Lung microvascular endothelial cell (primary cell): ENCODE results near the gene TBC1D10A. TPM values are rescaled to one million over a fixed set of nuclear protein-coding genes. Genes with fewer than 3 reads are reported as not detected.

Source experiments
- DNase-seq, 2 donors: peaks; one replicate each; pipeline versions ENCODE4 v3.0.0 to v3.0.0-alpha.2; 2010; ENCODE audit warnings: low read depth in 2 of 2
- total RNA-seq: library from RNA; depleted of rRNA; stranded (reverse); fragments of >200 nt; gene quantifications from 2 replicates; pipeline ENCODE4 v1.2.1, GENCODE V29; 2014

Gene TBC1D10A
- total RNA-seq, 1 donor from 2014 or later = 8.9 TPM

DNA sequence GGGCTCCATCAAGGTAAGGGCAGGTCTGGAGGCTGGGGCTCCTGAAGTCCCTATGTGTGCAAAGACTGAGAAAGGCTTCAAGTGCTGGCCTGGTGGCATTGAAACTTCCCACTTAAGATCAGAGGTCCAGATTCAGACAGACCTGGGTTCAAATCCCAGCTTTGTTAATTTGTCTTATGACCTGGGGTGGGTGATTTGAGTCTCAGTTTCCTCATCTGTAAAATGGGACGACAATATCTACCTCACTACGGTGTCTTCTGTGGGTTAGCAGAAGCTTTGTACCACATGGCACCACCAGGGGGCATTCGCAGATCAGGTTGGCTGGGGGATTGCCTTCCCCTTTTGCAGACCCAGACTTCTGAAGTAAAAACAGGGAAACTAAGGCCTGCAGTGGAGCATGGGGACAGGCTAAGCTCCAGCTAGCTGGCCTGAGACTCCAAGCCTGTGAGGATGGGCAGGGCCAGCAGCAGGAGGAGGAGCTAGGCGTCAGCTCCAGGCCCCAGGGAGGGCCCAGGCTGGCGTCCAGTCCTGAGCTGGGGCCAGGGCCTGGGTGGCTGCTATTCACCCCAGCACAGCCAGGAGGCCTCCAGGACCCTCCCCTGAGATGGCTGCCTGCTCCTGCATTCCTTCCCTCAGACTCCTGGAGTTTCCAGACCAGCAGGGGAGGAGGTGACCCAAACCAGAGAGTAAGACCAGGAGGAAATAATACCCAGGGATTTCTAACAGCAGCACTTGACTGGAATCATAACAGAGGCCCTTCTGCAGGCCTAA is 38.9 kb downstream of the TBC1D10A start:
- peak; percentile 94 to 95 for DNase-seq

DNA sequence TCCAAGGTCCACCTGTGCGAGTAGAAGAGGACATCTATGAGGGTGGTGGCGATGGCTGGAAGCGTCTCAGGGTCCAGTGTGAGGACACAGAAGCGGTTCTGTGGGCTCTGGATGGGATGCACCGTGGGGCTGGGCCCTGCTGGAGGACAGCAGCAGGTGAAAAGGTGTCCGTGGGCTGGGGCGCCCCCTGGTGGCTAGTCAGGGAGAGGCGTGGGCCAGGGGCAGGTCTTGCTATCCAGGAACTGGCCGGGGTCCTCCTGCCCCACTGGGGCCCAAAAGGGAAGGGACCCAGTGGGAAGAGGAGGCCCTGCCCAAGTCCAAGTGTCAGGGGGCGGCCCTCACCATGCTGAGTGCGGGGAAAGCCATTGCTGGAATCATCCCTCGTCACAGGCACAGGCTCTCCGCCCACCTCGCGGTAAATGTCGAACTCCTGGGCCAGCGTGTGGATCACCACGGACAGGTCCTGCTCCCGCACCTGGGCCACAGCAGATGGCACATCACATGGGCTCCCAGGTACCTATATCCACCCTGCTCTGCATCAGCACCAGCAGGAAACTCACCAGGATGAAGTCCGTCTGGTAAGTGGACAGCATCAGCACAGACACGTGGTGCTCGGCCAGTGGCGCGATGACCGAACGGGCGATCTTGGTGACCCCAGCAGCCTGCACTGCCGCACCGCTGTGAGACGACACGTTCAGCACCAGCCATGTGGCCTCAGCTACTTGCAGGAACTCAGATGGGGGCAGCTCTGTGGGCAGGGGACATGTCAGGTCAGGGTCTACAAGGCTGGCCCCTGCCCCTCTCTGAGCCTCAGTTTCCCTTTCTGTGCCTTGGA is 39.7 kb downstream of the TBC1D10A start:
- peak; percentile 65 to 81 for DNase-seq

DNA sequence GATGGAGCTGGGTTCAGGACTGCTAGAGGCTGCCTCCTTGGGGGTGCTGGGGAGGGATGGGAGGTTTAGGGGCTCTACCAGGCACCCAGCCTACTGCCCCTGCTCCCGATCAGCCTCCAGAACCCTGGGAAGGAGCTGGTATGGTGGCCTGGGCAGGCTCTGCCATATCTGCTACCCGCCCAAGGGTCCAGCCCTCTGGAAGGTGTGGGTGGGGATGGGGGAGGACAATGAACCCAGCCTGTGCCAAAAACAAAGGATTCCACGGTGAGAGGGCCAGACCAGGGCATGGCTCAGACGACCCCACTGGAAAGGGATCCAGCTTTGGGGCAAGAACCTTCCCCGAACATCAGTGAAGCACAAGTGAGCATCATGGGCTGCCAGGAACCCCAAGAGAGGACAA is 40.4 kb downstream of the TBC1D10A start:
- DNase-seq = no peak

DNA sequence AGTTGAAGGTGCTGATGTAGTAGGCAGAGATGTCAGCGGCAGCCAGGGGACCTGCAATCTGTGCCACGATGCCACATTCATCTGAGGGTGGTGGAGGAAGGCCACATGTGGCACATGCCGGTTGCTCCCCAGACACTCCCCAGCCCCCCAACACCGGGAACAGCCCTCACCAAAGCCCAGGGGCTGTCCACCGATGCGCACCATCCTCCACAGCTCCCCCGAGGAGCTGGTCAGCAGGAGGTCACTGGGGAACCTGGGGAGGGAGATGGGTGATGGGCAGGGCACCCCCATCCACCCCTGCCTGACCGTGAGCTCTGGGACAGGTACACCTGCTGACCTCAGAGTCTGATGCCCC is 40.9 kb downstream of the TBC1D10A start:
- no peak for DNase-seq

DNA sequence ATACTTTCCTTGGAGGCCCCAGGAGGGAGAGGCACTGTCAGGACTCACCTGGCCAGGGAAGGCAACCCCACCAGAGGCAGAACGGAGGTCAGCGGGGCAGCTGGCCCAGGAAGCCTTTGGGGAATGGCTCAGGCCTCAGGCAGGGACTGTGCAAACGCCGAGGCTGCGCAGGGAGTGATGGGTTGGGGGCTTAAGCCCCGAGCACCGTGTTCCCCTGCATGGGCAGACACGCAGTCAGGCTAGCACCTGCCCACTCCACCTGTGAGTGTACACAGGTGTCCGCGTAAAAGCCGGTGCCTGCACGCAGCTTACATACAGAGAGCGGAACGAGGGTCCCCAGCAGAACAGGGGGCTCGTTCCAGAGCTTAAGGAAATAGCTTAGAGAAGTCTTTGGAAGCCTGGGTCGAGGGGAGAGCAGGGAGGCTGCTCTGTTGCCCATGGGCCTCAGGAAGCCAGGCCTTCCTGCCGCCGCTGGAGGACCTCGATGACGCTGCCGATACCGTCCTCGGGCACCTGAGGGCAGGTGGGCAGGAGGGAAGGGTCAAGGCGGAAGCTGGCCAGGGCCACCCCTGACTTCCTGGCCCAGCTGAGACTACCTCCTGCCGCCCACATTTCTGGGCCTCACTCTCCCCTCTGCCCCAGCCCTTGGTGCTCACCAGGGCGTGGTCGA is 41.4 kb downstream of the TBC1D10A start:
- no peak for DNase-seq

DNA sequence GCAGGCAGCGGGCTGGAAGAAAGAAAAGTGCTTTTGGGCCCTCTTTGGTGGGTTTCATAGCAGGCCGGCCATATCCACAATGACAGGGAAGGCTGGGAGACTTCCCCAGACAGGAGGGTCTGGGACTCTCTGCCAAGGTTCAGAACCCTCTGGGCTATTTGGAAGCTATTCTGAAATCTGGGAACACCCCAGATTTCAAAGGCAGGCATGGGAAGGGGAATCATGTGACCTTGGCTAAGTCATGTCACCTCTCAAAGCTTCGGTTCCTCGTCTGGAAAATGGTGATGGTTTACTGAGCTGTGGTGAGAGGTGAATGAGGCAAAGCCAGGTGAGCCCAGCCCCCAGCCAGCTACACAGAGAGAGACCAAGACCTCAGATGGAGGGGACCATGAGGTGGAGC is 42.1 kb downstream of the TBC1D10A start:
- DNase-seq = no peak

DNA sequence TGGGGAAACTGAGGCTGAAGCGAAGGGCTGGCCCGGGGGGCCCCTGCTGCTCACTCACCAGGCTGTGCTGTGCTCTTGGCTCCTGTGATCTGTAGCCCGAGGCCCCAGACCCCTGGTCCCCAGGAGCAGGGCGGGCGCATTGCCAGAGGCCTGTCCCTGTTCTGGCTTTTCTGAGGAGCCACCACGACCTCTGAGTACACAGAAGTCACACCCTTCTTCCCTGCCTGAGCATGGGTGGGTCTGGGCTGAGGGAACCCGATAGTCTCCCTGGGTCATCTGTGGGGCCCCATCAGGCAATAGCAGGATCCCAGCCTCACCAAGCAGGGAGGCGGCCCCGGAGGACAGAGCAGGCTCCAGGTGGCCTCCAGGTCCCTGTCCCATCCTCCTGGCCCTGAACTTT is 42.6 kb downstream of the TBC1D10A start:
- no peak for DNase-seq

DNA sequence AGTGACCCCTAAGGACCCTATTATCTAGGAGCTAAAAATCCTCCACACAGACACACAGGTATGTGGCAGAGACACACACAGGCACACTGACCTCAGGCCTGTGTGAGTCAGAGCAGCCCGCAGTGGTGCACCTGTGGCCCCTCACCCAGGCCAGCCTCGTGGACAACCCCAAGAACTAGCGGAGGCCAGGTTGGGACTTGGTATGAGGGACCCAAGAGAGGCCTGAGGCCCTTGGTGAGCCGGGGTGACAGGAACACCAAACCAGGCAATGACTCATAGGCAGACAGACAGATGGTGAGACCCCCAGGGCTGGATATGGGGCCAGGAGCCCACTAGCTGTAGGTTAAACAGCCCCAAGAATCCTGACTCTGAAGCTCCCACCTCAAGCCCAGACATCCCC is 43.4 kb downstream of the TBC1D10A start:
- no peak for DNase-seq

DNA sequence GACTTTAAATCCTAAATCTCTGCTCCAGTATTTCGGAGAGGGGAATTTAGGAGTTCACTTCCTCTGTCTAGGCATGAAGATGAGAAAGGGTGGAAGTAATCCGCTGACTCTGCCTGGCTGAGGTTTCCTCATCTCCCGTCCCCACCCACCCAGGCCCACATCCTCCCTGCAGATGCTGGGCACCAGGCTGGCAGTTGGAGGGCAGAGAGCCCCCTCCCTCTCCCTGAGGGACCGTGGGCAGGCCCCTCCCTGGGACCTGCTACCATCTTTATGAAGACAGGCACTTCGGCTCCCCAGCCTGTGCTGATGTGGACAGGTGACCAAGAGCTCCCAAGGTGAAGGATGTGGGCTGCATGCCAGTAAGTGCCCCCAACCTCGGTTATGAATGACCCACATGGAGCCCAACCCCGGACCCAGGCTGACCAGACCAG is 44.1 kb downstream of the TBC1D10A start:
- no peak for DNase-seq

DNA sequence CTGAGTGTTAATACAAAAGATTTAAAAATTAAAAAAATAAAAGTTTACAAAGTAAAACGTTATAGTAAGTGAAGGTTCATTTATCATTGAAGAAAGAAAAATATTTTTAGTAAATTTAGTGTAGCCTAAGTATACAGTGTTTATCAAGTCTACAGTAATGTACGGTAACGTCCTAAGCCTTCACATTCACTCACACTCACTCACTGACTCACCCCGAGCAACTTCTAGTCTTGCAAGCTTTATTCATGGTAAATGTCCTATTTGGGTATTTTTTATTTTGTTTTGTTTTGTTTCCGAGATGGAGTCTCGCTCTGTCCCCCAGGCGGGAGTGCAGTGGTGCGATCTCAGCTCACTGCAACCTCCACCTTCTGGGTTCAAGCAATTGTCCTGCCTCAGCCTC is 46.2 kb downstream of the TBC1D10A start:
- no peak for DNase-seq

DNA sequence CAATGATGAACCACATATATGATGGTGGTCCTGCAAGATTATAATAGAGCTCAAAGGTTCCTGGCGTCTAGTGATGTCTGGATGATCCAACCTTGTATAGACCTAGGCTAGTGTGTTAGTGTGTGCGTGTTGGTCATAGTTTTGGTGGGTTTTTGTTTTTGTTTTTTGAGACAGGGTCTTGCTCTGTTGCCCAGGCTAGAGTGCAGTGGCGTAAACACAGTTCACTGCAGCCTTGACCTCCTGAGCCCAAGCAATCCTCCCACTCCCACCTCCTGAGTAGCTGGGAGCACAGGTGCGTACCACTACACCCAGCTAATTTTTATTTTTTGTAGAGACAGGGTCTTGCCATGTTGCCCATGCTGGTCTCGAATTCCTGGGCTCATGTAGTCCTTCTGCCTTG is 46.8 kb downstream of the TBC1D10A start:
- DNase-seq = no peak

DNA sequence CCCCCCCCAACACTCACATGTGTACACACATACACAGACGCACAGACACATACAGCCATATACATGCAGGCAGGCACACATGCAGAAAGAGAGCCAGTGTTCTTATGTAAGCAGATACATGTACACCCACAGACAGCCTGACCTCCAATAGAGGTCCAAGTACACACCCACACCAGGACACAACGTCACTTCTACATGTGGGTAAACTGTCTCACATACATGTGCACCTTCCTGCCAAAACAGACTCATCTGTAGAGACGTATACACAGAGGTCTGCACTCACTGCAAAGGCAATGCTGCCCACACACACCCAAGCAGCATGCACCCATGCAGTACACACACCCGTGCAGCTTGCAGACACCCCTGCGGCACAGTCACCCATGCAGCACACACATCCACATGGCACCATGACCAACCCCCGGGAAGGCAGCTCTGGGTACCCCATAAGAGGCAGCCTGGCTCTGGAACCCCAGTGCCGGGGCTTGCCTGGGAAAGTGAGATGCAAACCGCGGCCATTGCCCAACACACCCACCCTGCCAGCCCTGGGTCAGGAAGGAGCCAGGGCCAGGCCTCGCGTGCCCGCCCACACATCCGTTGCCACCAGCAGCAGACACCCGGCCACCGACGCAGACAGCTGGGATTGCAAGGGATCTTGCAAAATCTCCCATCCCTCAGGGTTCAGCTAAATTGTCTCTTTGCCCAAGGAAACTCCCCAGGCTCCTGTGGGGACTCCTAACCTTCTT is 47.5 kb downstream of the TBC1D10A start:
- DNase-seq = no peak

DNA sequence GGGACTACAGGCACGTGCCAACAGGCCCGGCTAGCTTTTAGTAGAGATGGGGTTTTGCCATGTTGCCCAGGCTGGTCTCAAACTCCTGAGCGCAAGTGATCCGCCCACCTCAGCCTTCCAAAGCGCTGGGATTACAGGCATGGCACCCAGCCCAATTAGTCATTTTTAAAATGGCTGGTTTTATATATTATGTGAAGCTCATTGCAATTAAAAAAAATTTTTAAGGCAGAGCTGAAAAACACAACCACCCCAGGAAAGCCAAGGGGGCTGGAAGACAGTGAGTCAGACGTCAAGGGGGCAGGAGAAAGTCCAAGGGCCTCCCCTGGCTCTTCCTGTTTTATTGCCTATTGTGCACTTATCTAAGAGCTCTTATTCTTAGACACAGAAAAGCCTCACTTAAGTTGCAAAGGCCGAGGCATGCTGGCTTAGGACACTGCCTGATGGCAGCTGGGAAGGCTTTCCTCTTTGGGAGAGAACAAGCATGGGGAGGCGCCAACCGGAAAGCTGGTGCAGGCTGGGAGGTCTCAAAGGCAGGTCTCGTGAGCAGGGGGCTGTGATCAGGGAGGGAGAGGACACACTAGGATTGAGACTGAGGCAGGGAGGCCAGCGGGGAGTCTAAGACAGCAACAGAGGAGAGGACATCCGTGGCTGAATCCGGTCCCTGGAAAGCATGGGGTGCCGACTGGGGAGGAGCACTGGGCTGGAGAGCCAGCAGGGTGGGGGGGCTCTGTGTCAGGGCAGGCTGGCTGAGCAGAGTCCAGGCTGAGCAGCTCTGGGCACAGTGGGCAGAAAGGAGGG is 49.0 kb downstream of the TBC1D10A start:
- peak in 1 of 2 donors; percentile 83 for DNase-seq

DNA sequence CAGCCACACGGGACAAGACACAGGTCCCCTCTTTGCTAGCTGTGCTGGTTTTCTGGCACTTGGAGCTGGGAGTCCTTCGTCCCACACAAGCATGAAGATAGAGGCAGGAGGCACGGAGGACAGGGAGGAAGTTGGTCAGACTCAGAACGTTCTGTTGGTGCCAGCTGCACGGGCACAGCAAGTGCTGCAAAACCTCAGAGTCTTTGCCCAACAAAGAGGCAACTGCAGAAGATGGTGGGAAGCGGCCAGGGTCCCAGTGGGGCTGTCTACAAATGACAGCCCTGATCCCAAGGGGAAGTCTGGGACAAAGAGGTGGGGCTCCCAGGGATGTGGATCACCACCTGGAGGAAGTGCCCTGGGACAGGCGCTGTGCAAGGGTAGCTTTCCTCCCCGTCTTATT is 50.7 kb downstream of the TBC1D10A start:
- DNase-seq = no peak

DNA sequence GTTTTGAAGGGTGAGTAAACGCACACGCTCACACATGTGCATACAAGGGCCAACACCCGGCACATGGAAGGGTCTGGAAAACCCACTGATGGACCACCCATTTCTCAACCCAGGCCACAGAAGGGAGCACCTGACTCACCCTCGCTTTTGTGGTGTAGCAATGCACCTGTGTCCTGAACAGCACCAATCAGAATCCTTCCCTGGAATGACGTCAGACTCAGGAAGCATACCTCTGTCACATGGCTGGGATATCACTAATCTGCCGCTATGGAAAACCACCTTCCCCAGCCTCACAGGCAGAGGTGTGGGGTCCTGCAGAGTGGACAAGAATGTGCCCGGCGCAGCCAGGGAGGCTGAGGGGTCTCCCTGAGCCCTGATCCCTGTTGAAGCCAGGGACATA is 51.1 kb downstream of the TBC1D10A start:
- DNase-seq = no peak

DNA sequence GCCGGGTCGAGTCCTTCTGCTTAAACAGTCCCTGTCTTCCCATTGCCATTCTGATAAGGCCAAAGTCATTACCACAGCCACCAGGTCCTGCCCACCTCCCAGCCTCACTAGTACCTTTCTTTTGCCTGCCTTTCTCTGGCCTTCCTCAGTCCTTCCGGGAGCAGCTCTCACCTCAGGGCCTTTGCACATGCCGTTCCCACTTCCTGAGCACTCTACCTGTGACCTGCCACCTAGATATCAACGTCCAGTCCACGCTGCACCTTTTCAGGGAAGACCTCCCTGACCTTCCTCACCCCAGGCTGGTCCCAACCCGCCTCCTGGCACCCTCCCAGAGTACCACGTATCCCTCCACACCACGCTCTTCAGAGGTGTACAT is 52.3 kb downstream of the TBC1D10A start:
- DNase-seq = no peak

DNA sequence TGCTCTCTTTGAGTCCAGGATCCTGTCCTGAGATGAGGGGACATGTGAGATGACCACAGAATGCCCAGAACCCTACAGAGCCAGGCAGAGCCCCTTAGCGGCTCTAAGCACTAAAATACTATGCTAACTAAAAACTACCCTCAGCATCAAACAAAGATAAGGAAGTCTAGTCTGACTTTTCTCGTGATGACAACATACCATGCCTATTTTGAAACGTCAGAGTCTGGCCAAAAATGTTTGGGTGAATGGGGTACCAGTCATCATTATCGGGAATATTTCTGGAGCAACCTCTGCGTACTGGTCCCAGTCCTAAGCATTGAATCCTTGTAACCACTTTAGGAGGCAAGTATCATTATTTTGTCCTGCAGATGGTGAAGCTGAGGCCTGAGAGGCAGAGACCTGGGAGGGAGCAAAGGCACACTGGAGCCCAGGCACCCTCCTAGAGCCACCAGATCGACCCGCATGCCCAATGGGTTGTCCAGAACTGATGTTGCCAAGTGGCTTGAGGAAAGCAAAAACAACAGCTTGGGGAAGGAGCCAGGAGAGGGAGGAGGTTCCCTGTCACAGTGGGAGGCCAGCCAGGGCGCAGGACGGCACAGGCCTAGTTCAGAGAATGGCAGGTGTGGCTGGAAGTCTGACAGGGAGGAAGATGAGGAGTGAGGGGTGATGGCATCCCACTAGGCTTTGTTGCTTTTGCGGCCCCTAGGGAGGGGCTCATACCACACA is 52.9 kb downstream of the TBC1D10A start:
- no peak for DNase-seq

DNA sequence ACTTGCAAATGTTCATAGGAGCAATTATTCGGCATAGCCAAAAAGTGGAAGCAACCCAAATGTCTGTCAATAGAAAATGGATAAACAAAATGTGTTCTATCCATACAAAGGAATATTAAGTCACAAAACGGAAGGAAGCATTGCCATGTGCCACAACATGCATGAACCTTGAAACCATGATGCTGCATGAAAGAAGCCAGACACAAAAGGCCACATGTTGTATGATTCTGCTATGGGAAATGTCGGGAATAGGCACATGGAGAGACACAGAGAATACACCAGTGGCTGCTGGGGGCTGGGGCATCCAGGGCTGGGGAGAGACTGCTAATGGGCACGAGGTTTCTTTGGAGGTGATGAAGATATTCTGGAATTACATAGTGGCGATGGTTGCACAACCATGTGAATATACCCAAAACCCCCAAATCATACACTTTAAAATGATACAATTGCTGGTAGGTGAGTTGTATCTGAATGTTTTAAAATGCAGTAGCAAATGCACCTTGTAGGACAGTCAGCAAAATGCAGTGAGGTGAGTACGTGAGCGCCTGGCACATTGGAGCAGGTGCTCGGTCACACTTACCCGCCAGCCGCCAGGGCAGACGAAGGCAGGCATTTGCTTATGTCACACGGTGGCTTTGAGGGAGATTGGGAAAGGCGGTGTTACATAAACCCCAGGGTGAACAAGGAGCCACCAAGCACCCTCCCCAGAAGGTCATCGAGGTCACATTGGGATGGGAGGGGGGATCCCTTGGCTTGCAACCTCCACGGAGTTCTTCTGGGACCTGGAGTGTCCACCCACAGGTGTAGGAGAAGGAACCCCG is 53.8 kb downstream of the TBC1D10A start:
- DNase-seq = peak in 1 of 2 donors; percentile 55

DNA sequence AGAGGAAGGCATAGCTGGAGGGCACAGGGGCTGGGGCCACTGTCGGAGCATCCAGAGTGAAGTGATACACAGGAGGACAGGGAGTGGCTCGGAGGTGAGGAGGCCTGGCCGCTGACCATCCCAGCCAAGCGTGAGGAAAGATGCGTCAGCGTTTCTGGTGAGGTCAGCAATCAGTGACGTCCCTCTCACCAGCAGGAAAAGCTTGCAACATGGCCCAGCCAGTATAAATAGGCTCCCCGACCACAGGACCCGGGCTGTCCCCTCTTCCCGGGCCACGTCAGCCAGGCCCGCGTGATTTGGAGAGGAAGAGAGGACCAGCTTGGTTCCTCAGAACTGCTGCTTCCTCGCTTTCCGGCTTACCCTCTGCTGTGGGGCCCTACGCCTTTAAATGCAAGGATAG is 55.9 kb downstream of the TBC1D10A start:
- peak; percentile 92 to 93 for DNase-seq
